Stomach (tissue), 9 donors: ENCODE results near the gene CMKLR1. TPM values are rescaled to one million over a fixed set of nuclear protein-coding genes. Genes with fewer than 3 reads are reported as not detected.

Experiments used
- DNase-seq, 2 donors: peaks; one replicate each; pipeline versions ENCODE4 v3.0.0 to v3.0.0-alpha.2; 2013 to 2019
- H3K27ac ChIP-seq, 5 donors: fragments of 200-600 bp in 4 of 5; sonication (generic) in 4 of 5; one replicate each; pipeline ENCODE4 v1.5.1; 2013 to 2019; ENCODE audit warnings: mild to moderate bottlenecking in 1 of 5, moderate library complexity in 1 of 5
- H3K27me3 ChIP-seq, 3 donors: fragments of 200-600 bp; sonication (generic); one replicate each; pipeline ENCODE4 v1.5.1; 2017 to 2019; ENCODE audit warnings: mixed run types in 1 of 3
- H3K36me3 ChIP-seq, 4 donors: fragments of 200-600 bp; sonication (generic); 1 replicate in 3 of 4; 2 replicates in 1 of 4; pipeline ENCODE4 v1.5.1; 2016 to 2019
- H3K4me1 ChIP-seq, 4 donors: fragments of 200-600 bp; sonication (generic); one replicate each; pipeline ENCODE4 v1.5.1; 2016 to 2019
- H3K4me3 ChIP-seq, 4 donors: fragments of 200-600 bp; sonication (generic) in 3 of 4; one replicate each; pipeline ENCODE4 v1.5.1; 2016 to 2019; ENCODE audit warnings: mild to moderate bottlenecking in 1 of 4
- H3K9me3 ChIP-seq, 4 donors: fragments of 200-600 bp; sonication (generic); one replicate each; pipeline ENCODE4 v1.5.1; 2016 to 2019
- CTCF ChIP-seq, 7 experiments: fragments of 450-650 bp in 4 of 7; fragments of 200-600 bp in 3 of 7; sonication (generic) in 3 of 7; IDR thresholded peaks; one replicate each; pipeline ENCODE4 v1.5.1; 2016 to 2019; ENCODE audit warnings: antibody characterized with exemption in 7 of 7, control low read depth in 2 of 7, mild to moderate bottlenecking in 1 of 7
- EP300 ChIP-seq: sonication (generic); formaldehyde crosslinking; IDR thresholded peaks from one replicate; pipeline ENCODE4 v1.6.1; 2017; ENCODE audit warnings: antibody characterized with exemption
- POLR2A ChIP-seq, 4 donors: fragments of 450-650 bp; IDR thresholded peaks; one replicate each; pipeline ENCODE4 v1.6.1; 2016; ENCODE audit warnings: antibody characterized with exemption in 4 of 4, control low read depth in 2 of 4, mild to moderate bottlenecking in 1 of 4, moderate library complexity in 1 of 4
- POLR2AphosphoS5 ChIP-seq, 3 donors: sonication (generic); formaldehyde crosslinking; IDR thresholded peaks; one replicate each; pipeline ENCODE4 v1.6.1; 2016; ENCODE audit warnings: antibody characterized with exemption in 3 of 3
- WGBS, 5 donors: extraction: QIAGEN DNeasy Blood & Tissue Kit in 3 of 5; methylation state at CpG; one replicate each; pipeline versions ENCODE4 v1.1.5 to v1.1.7; 2013 to 2018; 5-methylcytosine and 5-hydroxymethylcytosine counted together
- intact Hi-C: fragments of 100-400 bp; cut with DNase I; formaldehyde crosslinking; loops from one replicate; pipeline ENCODE4 v1.15.1; 2023; ENCODE audit warnings: low total_unique reads
- polyA plus RNA-seq, 3 donors: library from polyadenylated mRNA; stranded (reverse); fragments of 200-250 nt; gene quantifications; one replicate each; pipeline ENCODE4 v1.2.3, GENCODE V29; 2013
- total RNA-seq, 5 donors: library from RNA; depleted of rRNA; stranded (reverse); fragments of >200 nt; gene quantifications; one replicate each; pipeline versions ENCODE4 v1.1.0 to v1.2.3, GENCODE V29; 2014 to 2016
- donor health status: healthy with polysubstance abuse.
- donor health status: Bipolar disorder and iron deficiency.
- donor health status: healthy.

CMKLR1 gene
- total and polyA plus RNA-seq, 8 donors: 0.45 to 46.1 (median 2.3) TPM

DNA sequence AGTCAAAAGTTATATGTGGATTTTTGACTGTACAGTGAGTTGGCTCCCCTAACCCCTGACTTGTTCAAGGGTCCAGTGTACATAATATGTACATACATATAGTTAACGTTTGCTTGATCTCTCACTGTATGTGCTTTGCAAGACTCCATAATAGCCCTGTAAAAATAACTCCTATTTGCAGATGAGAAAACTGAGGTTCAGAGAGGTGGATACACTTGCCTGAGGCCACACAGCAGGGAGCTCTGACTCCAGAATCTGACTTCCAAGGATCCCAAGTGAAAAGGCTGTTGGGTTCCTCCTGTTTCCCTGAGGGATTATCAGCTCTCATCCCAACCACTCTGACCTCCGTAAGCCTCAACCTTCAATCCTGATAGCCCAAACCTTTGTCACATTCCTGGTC lies 41.7 kb downstream of the CMKLR1 start:
- intact Hi-C loops: no loop called here

DNA sequence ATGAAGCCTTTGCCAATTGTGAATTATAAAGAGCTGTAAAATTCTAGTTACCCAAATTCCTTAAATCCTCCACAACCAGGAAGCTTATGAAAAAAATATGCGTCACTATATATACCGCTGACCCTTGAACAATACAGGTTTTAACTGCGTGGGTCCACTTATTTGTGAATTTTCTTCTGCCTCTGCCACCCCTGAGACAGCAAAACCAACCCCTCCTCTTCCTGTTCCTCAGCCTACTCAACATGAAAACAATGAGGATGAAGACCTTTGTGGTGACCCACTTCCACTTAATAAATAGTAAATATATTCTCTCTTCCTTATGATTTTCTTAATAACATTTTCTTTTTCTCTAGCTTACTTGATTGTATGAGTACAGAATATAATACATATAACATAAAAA lies 42.2 kb downstream of the CMKLR1 start:
- H3K4me1 ChIP-seq: peaks cover 0 to 9% (median 0%) of the 10 kb centered on the region in 4 donors
- no peak overlapping the region for H3K4me3 ChIP-seq
- 47 to 66% (median 59%) methylated on average over 3 of the region's 3 CpGs for WGBS, 5 donors
- H3K27me3 ChIP-seq: no peaks in the 10 kb centered on the region
- no peak for DNase-seq
- H3K27ac ChIP-seq: no peak overlapping the region
- TF ChIP-seq POLR2A (IDR thresholded peaks at IDR 0.05) (no peak), POLR2AphosphoS5 (IDR thresholded peaks at IDR 0.05) (no peak), CTCF (IDR thresholded peaks at IDR 0.05) (no peak), EP300 (no peak)
- H3K9me3 ChIP-seq: no peaks in the 10 kb centered on the region
- peaks cover 0 to 10% (median 4%) of the 10 kb centered on the region in 4 donors for H3K36me3 ChIP-seq
- intact Hi-C loops: no loop called here

More for the DNA sequence above, 41.7 kb downstream of the CMKLR1 start:
- no peaks in the 10 kb centered on the region for H3K9me3 ChIP-seq
- H3K27ac ChIP-seq: no peak overlapping the region
- H3K4me1 ChIP-seq: peaks cover 3 to 13% (median 4%) of the 10 kb centered on the region in 4 donors
- H3K4me3 ChIP-seq: no peak overlapping the region
- H3K36me3 ChIP-seq: peaks cover 0 to 5% (median 1%) of the 10 kb centered on the region in 4 donors
- DNase-seq: no peak
- WGBS, 5 donors: 76 to 87% (median 79%) methylated on average over 2 of the region's 2 CpGs
- peaks cover 0 to 5% (median 0%) of the 10 kb centered on the region in 3 donors for H3K27me3 ChIP-seq
- TF ChIP-seq POLR2A (IDR thresholded peaks at IDR 0.05) (no peak), CTCF (IDR thresholded peaks at IDR 0.05) (no peak), POLR2AphosphoS5 (IDR thresholded peaks at IDR 0.05) (no peak), EP300 (no peak)

DNA sequence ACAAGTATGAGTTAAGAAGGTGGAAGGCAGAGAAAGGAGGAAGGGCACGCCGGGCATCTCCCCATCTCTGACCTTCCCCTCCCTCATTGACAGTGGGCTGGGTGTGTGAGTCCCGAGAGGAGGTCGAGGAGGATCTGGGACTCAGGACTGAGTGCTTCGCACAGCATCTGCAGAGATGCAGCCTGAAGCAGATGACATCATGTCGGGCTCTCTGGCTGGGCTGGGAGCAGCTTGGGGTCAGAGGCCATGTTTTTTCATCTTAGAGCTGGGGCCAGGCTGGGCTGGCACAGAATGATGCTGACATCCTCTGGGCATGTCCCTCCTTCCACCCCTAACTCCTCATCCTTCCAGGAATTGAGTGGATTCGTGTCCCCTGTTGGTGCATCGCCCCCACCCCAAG lies 43.5 kb downstream of the CMKLR1 start:
- no peak for DNase-seq
- no peak overlapping the region for H3K4me3 ChIP-seq
- no peak for TF ChIP-seq POLR2AphosphoS5 (IDR thresholded peaks at IDR 0.05)
- TF ChIP-seq CTCF (IDR thresholded peaks at IDR 0.05): no peak
- no peak for TF ChIP-seq EP300
- H3K4me1 ChIP-seq: peaks cover 0 to 9% (median 0%) of the 10 kb centered on the region in 4 donors
- H3K36me3 ChIP-seq: peaks cover 0 to 14% (median 8%) of the 10 kb centered on the region in 4 donors
- H3K27me3 ChIP-seq: no peaks in the 10 kb centered on the region
- H3K9me3 ChIP-seq: no peaks in the 10 kb centered on the region
- intact Hi-C loops: no loop called here
- H3K27ac ChIP-seq: no peak overlapping the region
- 59 to 72% (median 67%) methylated on average over 7 to 8 of the region's 8 CpGs for WGBS, 5 donors

- DNase-seq: no peak
- TF ChIP-seq EP300 (no peak), CTCF (IDR thresholded peaks at IDR 0.05) (no peak), POLR2A (IDR thresholded peaks at IDR 0.05) (no peak), POLR2AphosphoS5 (IDR thresholded peaks at IDR 0.05) (no peak)
- H3K36me3 ChIP-seq: peaks cover 0 to 14% (median 8%) of the 10 kb centered on the region in 4 donors
- no peaks in the 10 kb centered on the region for H3K4me1 ChIP-seq
- no peak overlapping the region for H3K4me3 ChIP-seq
- WGBS, 5 donors: 46 to 62% (median 52%) methylated on average over 11 of the region's 11 CpGs
- intact Hi-C loops: no loop called here
- H3K9me3 ChIP-seq: no peaks in the 10 kb centered on the region
- peak overlapping the region in 2 of 5 donors; percentile 22 to 65 for H3K27ac ChIP-seq
- no peaks in the 10 kb centered on the region for H3K27me3 ChIP-seq
Observed at GRCh38 chr12:108289350-108290161, 49.6 kb downstream of the CMKLR1 start.
